Aorta (tissue), 5 donors: ENCODE data around the gene FUT7. TPM values are rescaled to one million over a fixed set of nuclear protein-coding genes. Genes with fewer than 3 reads are reported as not detected.
"Not testable (repeated sequence)": the region's sequence is repeated elsewhere in the genome, so short reads cannot be mapped to it uniquely, and the experiment has no call there.

ENCODE experiments used
- ATAC-seq: fragments of 200-7000 bp; cut with Tn5 transposase; one replicate; pipeline ENCODE4 v1.9.1; 2022; ENCODE audit warnings: moderate library complexity; ENCODE audit not compliant: low FRiP score
- DNase-seq, 2 donors: peaks; one replicate each; pipeline ENCODE4 v3.0.0-alpha.2; 2020
- H3K27ac ChIP-seq, 2 donors: one replicate each; pipeline ENCODE4 v1.5.1; 2013; ENCODE audit warnings: low read length in 2 of 2, mild to moderate bottlenecking in 2 of 2, moderate library complexity in 2 of 2, control low read depth in 1 of 2, inconsistent platforms in 1 of 2, low read depth in 1 of 2
- H3K27me3 ChIP-seq, 2 donors: one replicate each; pipeline ENCODE4 v1.6.1; 2013; ENCODE audit warnings: control low read depth in 1 of 2, low read length in 1 of 2, mild to moderate bottlenecking in 1 of 2, moderate library complexity in 1 of 2; ENCODE audit not compliant: insufficient read depth in 2 of 2, control insufficient read depth in 1 of 2
- H3K36me3 ChIP-seq, 2 donors: one replicate each; pipeline ENCODE4 v1.6.1; 2013; ENCODE audit warnings: control low read depth in 1 of 2, low read length in 1 of 2, mild to moderate bottlenecking in 1 of 2; ENCODE audit not compliant: insufficient read depth in 2 of 2, control insufficient read depth in 1 of 2
- H3K4me1 ChIP-seq, 2 donors: one replicate each; pipeline ENCODE4 v1.6.1; 2013; ENCODE audit warnings: low read length in 2 of 2, control low read depth in 1 of 2, mild to moderate bottlenecking in 1 of 2, moderate library complexity in 1 of 2; ENCODE audit not compliant: insufficient read depth in 2 of 2, control insufficient read depth in 1 of 2
- H3K4me3 ChIP-seq, 2 donors: one replicate each; pipeline ENCODE4 v1.5.1; 2013; ENCODE audit warnings: low read length in 2 of 2, control low read depth in 1 of 2, mild to moderate bottlenecking in 1 of 2
- H3K9me3 ChIP-seq: one replicate; pipeline ENCODE4 v1.6.1; 2013; ENCODE audit warnings: mild to moderate bottlenecking, low read length; ENCODE audit not compliant: control insufficient read depth
- WGBS, 2 donors: extraction: QIAGEN DNeasy Blood & Tissue Kit; methylation state at CpG; one replicate each; pipeline ENCODE4 v1.1.7; 2013; 5-methylcytosine and 5-hydroxymethylcytosine counted together
- intact Hi-C, 2 donors: fragments of 100-400 bp; cut with DNase I; formaldehyde crosslinking; loops; one replicate each; pipeline versions ENCODE4 v1.14.2 to v1.15.0; 2022
- polyA plus RNA-seq, 2 donors: library from polyadenylated mRNA; stranded (reverse); fragments of 200-250 nt; gene quantifications; one replicate each; pipeline ENCODE4 v1.2.3, GENCODE V29; 2013
- total RNA-seq, 2 donors: library from RNA; stranded (reverse); fragmentation: NEBNext Ultra II Directional; extraction: Animal tissue kit (Norgen Biotek cat#: 25700); gene quantifications; one replicate each; pipeline ENCODE4 v1.2.1, GENCODE V29; 2021
- donor health status: healthy with polysubstance abuse.
- donor health status: Bipolar disorder and iron deficiency.
- donor health status: DM: no; HTN: no; CAD: no.
- donor health status: DM: no; HTN: no; CAD: no.
- donor health status: DM: yes; HTN: yes; CAD: no.

The FUT7 gene
- total and polyA plus RNA-seq, 4 donors = 0.27 to 0.68 TPM; not detected in 2

DNA sequence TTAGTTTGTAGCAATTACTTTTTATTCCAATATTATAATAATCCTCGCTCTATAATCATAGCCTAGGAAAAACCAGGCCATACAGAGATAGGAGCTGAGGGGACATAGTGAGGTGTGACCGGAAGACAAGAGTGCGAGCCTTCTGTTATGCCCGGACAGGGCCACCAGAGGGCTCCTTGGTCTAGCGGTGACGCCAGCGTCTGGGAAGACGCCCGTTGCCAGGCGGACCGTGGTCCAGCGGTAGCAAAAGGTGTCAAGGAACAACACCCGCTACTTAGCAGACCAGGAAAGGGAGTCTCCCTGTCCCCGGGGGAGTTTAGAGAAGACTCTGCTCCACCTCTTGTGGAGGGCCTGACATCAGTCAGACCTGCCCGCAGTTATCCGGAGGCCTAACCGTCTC lies 27.6 kb downstream of the FUT7 start:
- intact Hi-C loops, H3K4me1 ChIP-seq, H3K4me3 ChIP-seq, H3K36me3 ChIP-seq, H3K27me3 ChIP-seq, H3K9me3 ChIP-seq, DNase-seq, H3K27ac ChIP-seq, ATAC-seq: not testable (repeated sequence)
- 40 to 42% methylated on average over 17 of the region's 17 CpGs for WGBS, 2 donors

DNA sequence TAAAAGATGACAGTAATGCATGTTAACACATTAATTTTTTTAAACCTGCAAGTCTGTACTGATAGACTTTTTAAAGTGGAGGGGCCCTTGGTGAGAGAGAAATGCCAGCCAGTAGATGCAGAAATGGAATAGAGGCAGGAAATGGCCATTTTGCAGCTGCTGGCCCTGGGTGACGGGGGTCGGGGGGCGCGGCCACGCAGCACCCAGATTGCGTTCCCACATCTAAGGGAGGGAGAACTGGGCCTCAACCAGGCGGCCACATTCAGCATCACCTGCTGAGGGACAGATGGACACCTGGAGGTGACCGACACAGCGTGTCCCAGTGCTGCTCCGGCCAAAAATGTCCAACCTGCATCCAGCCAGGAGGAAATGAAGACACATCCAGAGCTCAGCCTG lies 29.2 kb downstream of the FUT7 start:
- no peaks in the 10 kb centered on the region for H3K4me1 ChIP-seq
- no peaks in the 10 kb centered on the region for H3K27me3 ChIP-seq
- intact Hi-C loops = no loop called here
- WGBS, 2 donors = 83 to 89% methylated on average over 10 of the region's 10 CpGs
- H3K27ac ChIP-seq = no peak overlapping the region
- no peaks in the 10 kb centered on the region for H3K9me3 ChIP-seq
- no peaks in the 10 kb centered on the region for H3K36me3 ChIP-seq
- H3K4me3 ChIP-seq = no peak overlapping the region
- no peak for DNase-seq
- no peak for ATAC-seq

DNA sequence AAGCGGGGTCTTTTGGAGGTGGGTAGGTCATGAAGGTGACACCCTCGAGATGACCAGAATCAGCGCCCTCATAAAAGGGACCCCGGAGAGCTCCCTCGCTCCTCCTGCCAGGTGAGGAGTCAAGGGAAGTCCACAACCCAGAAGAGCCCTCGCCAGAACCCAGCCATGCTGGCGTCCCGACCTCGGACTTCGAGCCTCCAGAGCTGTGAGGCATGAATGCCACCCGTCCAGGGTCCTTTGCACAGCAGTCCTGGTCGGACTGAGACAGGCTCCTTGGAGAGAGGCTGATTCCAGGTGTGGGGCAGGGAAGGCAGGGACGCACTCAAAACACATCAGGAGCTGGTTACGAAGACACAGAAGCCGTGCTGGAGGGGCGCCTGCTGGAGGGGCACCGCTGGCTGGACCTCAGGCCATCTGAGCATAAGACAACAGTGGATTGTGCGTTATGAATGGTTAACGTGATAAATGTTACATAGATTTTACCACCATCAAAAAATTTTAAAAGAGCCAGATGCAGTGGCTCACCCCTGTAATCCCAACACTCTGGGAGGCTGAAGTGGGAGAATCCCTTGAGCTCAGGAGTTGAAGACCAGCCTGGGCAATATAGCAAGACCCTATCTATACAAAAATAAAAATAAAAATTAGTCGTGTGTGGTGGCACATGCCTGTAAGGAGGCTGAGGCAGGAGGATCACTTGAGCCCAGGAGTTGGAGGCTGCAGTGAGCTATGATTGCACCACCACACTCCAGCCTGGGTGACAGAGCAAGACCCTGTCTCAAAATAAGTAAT lies 29.8 kb downstream of the FUT7 start:
- 84 to 87% methylated on average over 20 of the region's 20 CpGs for WGBS, 2 donors
- Histone ChIP-seq H3K36me3 (no peaks in the 10 kb centered on the region), H3K4me3 (no peak overlapping the region), H3K27me3 (no peaks in the 10 kb centered on the region), H3K9me3 (no peaks in the 10 kb centered on the region), H3K4me1 (no peaks in the 10 kb centered on the region), H3K27ac (no peak overlapping the region)
- DNase-seq (no peak), ATAC-seq (no peak)
- intact Hi-C loops = no loop called here

DNA sequence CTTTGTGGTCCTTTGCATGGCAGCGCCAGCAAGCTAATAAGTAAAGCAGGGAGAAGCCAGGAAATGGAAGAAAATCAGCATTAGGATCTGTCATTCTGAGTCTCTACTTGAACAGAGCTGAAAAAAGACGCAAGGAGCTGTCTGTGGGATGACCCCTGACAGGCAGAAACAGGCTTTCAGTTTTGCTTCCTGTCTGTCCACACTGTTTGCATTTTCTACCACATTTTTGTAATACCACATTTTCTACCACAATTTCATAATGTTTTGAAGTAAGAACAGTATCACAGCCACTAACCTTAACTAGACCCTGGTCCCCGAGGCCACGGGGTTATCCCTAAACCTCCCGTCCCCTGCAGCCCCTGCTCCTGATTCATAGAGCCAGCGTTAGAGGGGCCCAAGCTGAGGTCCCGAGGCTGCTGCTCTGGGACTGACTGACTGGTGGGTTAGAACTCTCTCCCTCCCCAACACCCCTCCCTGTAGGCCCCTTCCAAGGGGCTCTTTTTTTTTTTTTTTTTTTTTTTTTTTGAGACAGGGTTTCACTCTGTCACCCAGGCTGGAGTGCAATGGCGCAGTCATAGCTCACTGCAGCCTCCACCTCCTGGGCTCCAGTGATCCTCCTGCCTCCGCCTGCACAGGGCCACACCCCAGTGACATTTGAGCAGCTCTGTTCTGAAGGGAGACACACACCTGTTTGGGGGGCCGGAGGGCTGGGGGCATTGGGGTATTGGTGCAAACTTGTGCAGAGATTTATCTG lies 31.5 kb downstream of the FUT7 start:
- Histone ChIP-seq H3K36me3 (no peaks in the 10 kb centered on the region), H3K4me3 (no peak overlapping the region), H3K27me3 (no peaks in the 10 kb centered on the region), H3K4me1 (no peaks in the 10 kb centered on the region), H3K9me3 (no peaks in the 10 kb centered on the region), H3K27ac (no peak overlapping the region)
- ATAC-seq = no peak
- intact Hi-C loops = no loop called here
- WGBS, 2 donors = 78 to 82% methylated on average over 10 of the region's 10 CpGs
- no peak for DNase-seq

DNA sequence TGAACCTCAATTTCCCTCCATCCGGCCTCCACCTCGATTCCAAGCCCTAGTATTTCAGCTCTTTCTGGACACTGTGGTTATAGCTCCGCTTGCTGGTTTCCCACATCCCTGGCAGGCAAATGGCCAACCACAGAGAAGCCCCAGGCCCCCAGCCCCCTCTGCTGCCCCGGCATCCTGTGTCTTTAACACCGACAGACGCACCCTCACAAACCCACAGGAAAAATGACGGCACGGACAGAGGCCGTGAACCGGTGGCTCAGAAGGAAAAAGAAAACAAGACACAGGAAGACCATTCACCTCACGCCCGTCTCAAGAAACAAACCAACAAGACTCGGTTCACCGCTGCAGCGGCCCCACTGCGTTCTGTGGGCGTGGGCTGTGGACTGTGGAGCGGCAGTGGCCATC lies 34.1 kb downstream of the FUT7 start:
- Histone ChIP-seq H3K27me3 (no peaks in the 10 kb centered on the region), H3K36me3 (no peaks in the 10 kb centered on the region), H3K9me3 (no peaks in the 10 kb centered on the region), H3K4me1 (peaks cover 0 to 4% of the 10 kb centered on the region in 2 donors), H3K27ac (no peak overlapping the region), H3K4me3 (no peak overlapping the region)
- intact Hi-C loops = loop anchor here in 1 of 2 donors (2.0 to 10.0 kb wide), 2 partner anchors 43 to 153 kb away; partner anchors contain the start of genes AJM1 and PHPT1
- ATAC-seq (no peak), DNase-seq (no peak)
- 84% methylated on average over 18 of the region's 18 CpGs for WGBS, 2 donors

DNA sequence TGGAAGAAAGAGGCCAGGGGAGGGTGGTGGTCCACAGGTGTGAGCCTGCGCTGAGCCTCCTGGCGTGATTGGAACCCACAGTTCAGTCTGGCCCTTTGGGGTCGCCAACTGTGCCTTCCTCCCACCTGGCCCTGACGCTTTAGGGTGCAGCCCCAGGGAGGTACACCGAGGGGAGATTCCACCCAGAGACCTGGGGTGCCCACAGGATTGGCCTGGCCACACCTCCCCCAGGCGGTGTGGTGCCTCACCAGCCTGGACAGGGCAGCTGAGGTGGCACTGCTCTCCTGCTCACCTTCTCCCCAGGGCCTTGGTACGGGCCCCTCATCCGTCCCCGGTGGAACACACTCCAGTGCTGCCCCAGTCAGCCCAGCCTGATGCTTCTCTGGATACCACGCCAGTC lies 34.5 kb downstream of the FUT7 start:
- DNase-seq (no peak), ATAC-seq (no peak)
- Histone ChIP-seq H3K27ac (no peak overlapping the region), H3K4me3 (no peak overlapping the region), H3K4me1 (peaks cover 0 to 4% of the 10 kb centered on the region in 2 donors), H3K27me3 (no peaks in the 10 kb centered on the region), H3K36me3 (no peaks in the 10 kb centered on the region), H3K9me3 (no peaks in the 10 kb centered on the region)
- 92 to 95% methylated on average over 10 of the region's 10 CpGs for WGBS, 2 donors
- intact Hi-C loops = loop anchor here in 1 of 2 donors (2.0 to 10.0 kb wide), 2 partner anchors 43 to 153 kb away; partner anchors contain the start of genes AJM1 and PHPT1

DNA sequence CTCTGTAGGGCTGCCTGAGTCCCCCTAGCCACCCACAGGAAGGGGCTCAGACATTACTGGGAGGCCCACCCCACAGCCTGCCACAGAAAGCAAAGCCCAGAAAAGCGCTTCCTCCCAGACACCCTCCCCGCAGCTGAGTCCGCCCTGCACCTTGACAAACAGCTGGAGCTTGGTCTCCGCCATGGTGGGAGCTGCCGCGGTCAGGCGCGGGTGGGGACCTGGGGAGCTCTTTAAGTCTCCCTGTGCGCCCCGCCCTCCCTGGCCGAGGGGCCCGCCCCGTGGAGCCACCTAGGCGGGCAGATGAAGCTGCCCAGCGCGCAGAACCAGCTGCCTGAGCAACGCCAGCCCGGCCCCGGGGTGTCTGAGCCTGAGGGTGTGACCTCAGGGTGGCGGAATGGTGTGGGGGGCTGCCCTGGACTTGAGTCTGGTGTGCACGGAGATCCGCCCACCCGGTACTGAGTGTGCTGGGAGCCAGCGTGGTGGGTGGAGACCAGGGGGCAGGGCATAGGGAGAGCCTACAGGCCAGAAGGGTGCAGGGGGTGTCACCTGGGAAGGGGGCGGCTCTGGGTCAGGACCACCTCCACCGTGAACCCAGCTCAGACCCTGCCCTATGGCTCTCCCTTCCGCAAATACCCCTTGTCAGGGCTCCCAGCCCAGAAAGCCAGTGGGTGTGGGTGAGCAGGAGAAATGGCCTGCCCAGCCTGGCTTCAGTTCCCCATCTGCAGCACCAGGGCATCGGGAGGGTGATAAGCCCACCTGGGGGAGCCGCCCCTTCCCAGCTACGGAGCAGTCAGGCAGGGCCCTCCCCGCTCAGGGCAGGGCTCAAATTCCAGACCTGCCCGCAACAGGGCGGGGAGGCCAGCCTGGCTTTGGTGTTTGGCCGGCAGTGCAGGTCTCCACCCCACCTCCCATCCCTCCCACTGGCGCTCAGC lies 35.3 kb downstream of the FUT7 start, which contains the start of gene CLIC3:
Gene CLIC3 (minus strand): TSS at position 208 of the 932 bp plus-strand sequence. CDS start 25 bp downstream, at position 183.
- no peaks in the 10 kb centered on the region for H3K27me3 ChIP-seq
- no peak within 1 kb of the TSS for H3K27ac ChIP-seq
- H3K4me1 ChIP-seq = peaks cover 0 to 4% of the 10 kb centered on the region in 2 donors
- H3K4me3 ChIP-seq = no peak within 1 kb of the TSS
- WGBS, 2 donors = 26 to 27% methylated on average over 34 to 35 of the region's 35 CpGs
- ATAC-seq (no peak), DNase-seq (peak in 1 of 2 donors; percentile 66)
- intact Hi-C loops = loop anchor here in 1 of 2 donors (2.0 to 10.0 kb wide), 2 partner anchors 42 to 152 kb away; partner anchors contain the start of genes AJM1 and PHPT1
- no peaks in the 10 kb centered on the region for H3K36me3 ChIP-seq
- no peaks in the 10 kb centered on the region for H3K9me3 ChIP-seq

DNA sequence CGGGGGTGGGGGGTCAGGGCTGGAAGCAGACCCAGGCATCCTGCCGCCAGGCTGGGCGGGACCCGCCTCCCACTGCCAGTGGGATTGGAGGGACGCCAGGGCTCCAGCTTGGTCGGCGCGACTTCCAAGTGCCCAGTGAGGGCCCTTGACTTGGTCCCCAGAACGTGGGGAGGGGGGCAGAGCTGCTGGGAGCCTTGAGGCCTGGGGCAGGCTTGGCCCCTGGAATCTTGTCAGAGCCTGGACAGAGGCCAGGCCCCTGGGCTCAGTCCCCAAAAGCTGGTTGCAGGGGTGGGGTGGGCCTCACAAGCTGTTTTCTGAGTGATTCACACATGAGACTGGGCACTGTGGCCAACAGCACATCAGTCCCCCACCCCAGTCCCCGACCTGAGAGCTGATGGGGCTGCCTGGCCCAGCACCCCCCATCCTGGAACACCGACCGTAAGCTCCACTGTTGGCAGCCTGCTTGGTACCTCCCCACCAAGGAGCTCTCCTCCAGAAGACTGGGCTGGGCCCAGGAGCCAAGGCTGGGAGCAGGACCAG lies 36.0 kb downstream of the FUT7 start:
- Histone ChIP-seq H3K27me3 (no peaks in the 10 kb centered on the region), H3K4me1 (peaks cover 0 to 4% of the 10 kb centered on the region in 2 donors), H3K27ac (no peak overlapping the region), H3K36me3 (no peaks in the 10 kb centered on the region), H3K9me3 (no peaks in the 10 kb centered on the region), H3K4me3 (no peak overlapping the region)
- 0 to 5% methylated on average over 12 of the region's 12 CpGs for WGBS, 2 donors
- peak in 1 of 2 donors; percentile 79 for DNase-seq
- intact Hi-C loops = loop anchor here in 1 of 2 donors (2.0 to 10.0 kb wide), 2 partner anchors 41 to 151 kb away; partner anchors contain the start of genes AJM1 and PHPT1
- no peak for ATAC-seq
